HEK293T (cell line): Measurements from ENCODE around the gene PPT2.

ENCODE experiments used
- CTCF ChIA-PET: fragments of 350-600 bp; formaldehyde crosslinking; extraction: SDS; loops from one replicate; lab custom pipeline; 2021; ENCODE audit warnings: antibody characterized with exemption, inconsistent platforms; lab: Yijun Ruan, JAX
- POLR2A ChIA-PET: fragments of 350-600 bp; formaldehyde crosslinking; extraction: SDS; loops from one replicate; lab custom pipeline; 2020; ENCODE audit warnings: antibody characterized with exemption, inconsistent platforms; lab: Yijun Ruan, JAX
- DNase-seq: peaks from one replicate; pipeline ENCODE4 v3.0.0; 2012; ENCODE audit warnings: mixed read lengths; ENCODE audit errors: extremely low spot score
- ARNT ChIP-seq: fragments of 450-650 bp; IDR thresholded peaks from 2 replicates; pipeline ENCODE4 v1.6.1; 2017; ENCODE audit warnings: mild to moderate bottlenecking
- BHLHE40 ChIP-seq: fragments of 450-650 bp; IDR thresholded peaks from 2 replicates; pipeline ENCODE4 v1.6.1; 2016; ENCODE audit warnings: mild to moderate bottlenecking, moderate library complexity, borderline replicate concordance
- CTBP1 ChIP-seq: fragments of 450-650 bp; IDR thresholded peaks from 2 replicates; pipeline ENCODE4 v1.6.1; 2016; ENCODE audit warnings: borderline replicate concordance
- ELF4 ChIP-seq: fragments of 450-650 bp; IDR thresholded peaks from 2 replicates; pipeline ENCODE4 v1.6.1; 2017; ENCODE audit warnings: antibody characterized with exemption
- FOXA1 ChIP-seq: fragments of 450-650 bp; IDR thresholded peaks from 2 replicates; pipeline ENCODE4 v1.6.1; 2016; ENCODE audit warnings: mild to moderate bottlenecking
- FOXK2 ChIP-seq: fragments of 450-650 bp; IDR thresholded peaks from 2 replicates; pipeline ENCODE4 v1.6.1; 2016; ENCODE audit warnings: mild to moderate bottlenecking
- FOXM1 ChIP-seq: fragments of 450-650 bp; IDR thresholded peaks from 2 replicates; pipeline ENCODE4 v1.6.1; 2017; ENCODE audit warnings: mild to moderate bottlenecking, borderline replicate concordance
- HDGF ChIP-seq: fragments of 450-650 bp; IDR thresholded peaks from 2 replicates; pipeline ENCODE4 v1.6.1; 2017; ENCODE audit warnings: antibody characterized with exemption, borderline replicate concordance
- L3MBTL2 ChIP-seq: fragments of 450-650 bp; conservative IDR thresholded peaks from 2 replicates; pipeline ENCODE4 v1.6.1; 2016; ENCODE audit warnings: mild to moderate bottlenecking
- LEF1 ChIP-seq: fragments of 450-650 bp; IDR thresholded peaks from 2 replicates; pipeline ENCODE4 v1.6.1; 2017; ENCODE audit warnings: mild to moderate bottlenecking, borderline replicate concordance
- NFRKB ChIP-seq: fragments of 450-650 bp; IDR thresholded peaks from 2 replicates; pipeline ENCODE4 v1.6.1; 2016; ENCODE audit warnings: mild to moderate bottlenecking, moderate library complexity
- PKNOX1 ChIP-seq: fragments of 450-650 bp; IDR thresholded peaks from 2 replicates; pipeline ENCODE4 v1.6.1; 2016
- SP1 ChIP-seq: fragments of 450-650 bp; IDR thresholded peaks from 2 replicates; pipeline ENCODE4 v1.6.1; 2017
- SUZ12 ChIP-seq: fragments of 450-650 bp; IDR thresholded peaks from 2 replicates; pipeline ENCODE4 v1.6.1; 2016; ENCODE audit warnings: mild to moderate bottlenecking
- TARDBP ChIP-seq: fragments of 450-650 bp; IDR thresholded peaks from 2 replicates; pipeline ENCODE4 v1.6.1; 2016
- ZNF384 ChIP-seq: fragments of 450-650 bp; IDR thresholded peaks from 2 replicates; pipeline ENCODE4 v1.6.1; 2016

PPT2 gene

GRCh38 chr6:32118782-32119628, 34.9 kb upstream of the PPT2 start:
- POLR2A ChIA-PET, result interaction anchor here (0.8 to 2.4 kb wide), 5 partner anchors 11 to 58 kb away, joined by 3 to 14 read pairs (median 3); partner anchors contain the start of genes AGPAT1 and FKBPL
- peak; percentile 87 for DNase-seq

GRCh38 chr6:32120573-32121059, 33.3 kb upstream of the PPT2 start:
- ChIA-PET CTCF (interaction anchor here (1.0 kb wide), 1 partner anchor 27 kb away, joined by 4 read pairs; no protein-coding TSS in a partner anchor), POLR2A (interaction anchor here (1.8 kb wide), 1 partner anchor 9 kb away, joined by 7 read pairs; the partner anchor contains the start of gene FKBPL)
- DNase-seq, result no peak
- no peak for TF ChIP-seq BHLHE40
- no peak for TF ChIP-seq NFRKB
- no peak for TF ChIP-seq ELF4
- no peak for TF ChIP-seq SP1
- TF ChIP-seq FOXK2, result no peak
- TF ChIP-seq ARNT, result no peak
- no peak for TF ChIP-seq FOXA1
- no peak for TF ChIP-seq HDGF
- no peak for TF ChIP-seq ZNF384
- TF ChIP-seq TARDBP, result no peak
- no peak for TF ChIP-seq PKNOX1
- no peak for TF ChIP-seq FOXM1
- no peak for TF ChIP-seq CTBP1
- no peak for TF ChIP-seq LEF1

More at GRCh38 chr6:32118782-32119628, 34.9 kb upstream of the PPT2 start:
- no peak for TF ChIP-seq CTBP1
- no peak for TF ChIP-seq FOXA1
- no peak for TF ChIP-seq L3MBTL2
- no peak for TF ChIP-seq ARNT
- no peak for TF ChIP-seq SUZ12
- no peak for TF ChIP-seq FOXM1
- no peak for TF ChIP-seq ZNF384
- TF ChIP-seq FOXK2, result no peak
- TF ChIP-seq SP1, result no peak
- no peak for TF ChIP-seq NFRKB
- no peak for TF ChIP-seq ELF4
- no peak for TF ChIP-seq TARDBP
- TF ChIP-seq BHLHE40, result no peak
- no peak for TF ChIP-seq HDGF
- no peak for TF ChIP-seq LEF1
- no peak for TF ChIP-seq PKNOX1
- CTCF ChIA-PET, result interaction anchor here (0.6 to 2.8 kb wide), 11 partner anchors 9 to 302 kb away, joined by 3 to 14 read pairs (median 4); partner anchors contain the start of genes ATF6B, FKBPL, GPSM3 and TNXB

GRCh38 chr6:32123681-32124080, 30.3 kb upstream of the PPT2 start:
- no peak for TF ChIP-seq PKNOX1
- TF ChIP-seq L3MBTL2, result no peak
- no peak for TF ChIP-seq ARNT
- TF ChIP-seq CTBP1, result no peak
- no peak for TF ChIP-seq ZNF384
- no peak for DNase-seq
- ChIA-PET POLR2A (no interaction called here), CTCF (no interaction called here)

GRCh38 chr6:32126880-32127279, 27.1 kb upstream of the PPT2 start:
- no peak for DNase-seq
- CTCF ChIA-PET, result interaction anchor here (0.7 to 1.6 kb wide), 2 partner anchors 8 to 9 kb away, joined by 5 to 9 read pairs; no protein-coding TSS in a partner anchor
- TF ChIP-seq PKNOX1 (no peak), FOXA1 (no peak), ZNF384 (no peak), TARDBP (no peak), HDGF (no peak), FOXM1 (no peak), LEF1 (no peak), L3MBTL2 (no peak), CTBP1 (no peak), SP1 (no peak), SUZ12 (no peak), FOXK2 (no peak), BHLHE40 (no peak), ARNT (no peak), NFRKB (no peak), ELF4 (no peak)
- POLR2A ChIA-PET, result interaction anchor here (4.3 kb wide), 1 partner anchor 26 kb away, joined by 57 read pairs; the partner anchor contains the start of gene PRRT1

GRCh38 chr6:32127409-32127716, 26.6 kb upstream of the PPT2 start:
- ChIA-PET CTCF (interaction anchor here (0.7 to 1.6 kb wide), 2 partner anchors 9 to 10 kb away, joined by 5 to 9 read pairs; no protein-coding TSS in a partner anchor), POLR2A (interaction anchor here (1.0 to 4.3 kb wide), 5 partner anchors 10 to 63 kb away, joined by 4 to 57 read pairs (median 9); partner anchors contain the start of genes AGPAT1, PBX2 and PRRT1)
- no peak for DNase-seq
- TF ChIP-seq NFRKB, result no peak
- TF ChIP-seq ELF4, result no peak
- no peak for TF ChIP-seq PKNOX1
- no peak for TF ChIP-seq FOXM1
- no peak for TF ChIP-seq ZNF384
- no peak for TF ChIP-seq SP1
- TF ChIP-seq BHLHE40, result no peak
- no peak for TF ChIP-seq FOXA1
- no peak for TF ChIP-seq HDGF
